Esophagus (tissue), 2 donors: ENCODE data around the gene ARHGAP22. TPM values are rescaled to one million over a fixed set of nuclear protein-coding genes. Genes with fewer than 3 reads are reported as not detected.
A peak's percentile ranks its signal among the peaks of the same experiment; 100 is the strongest.

Experiments used
- H3K27ac ChIP-seq, 2 donors: one replicate each; pipeline ENCODE4 v1.5.1; 2013; ENCODE audit warnings: low read depth in 2 of 2, mild to moderate bottlenecking in 2 of 2, inconsistent platforms in 1 of 2, low read length in 1 of 2, moderate library complexity in 1 of 2
- H3K27me3 ChIP-seq, 2 donors: one replicate each; pipeline ENCODE4 v1.6.1; 2013; ENCODE audit warnings: low read length in 2 of 2, control low read depth in 1 of 2, mild to moderate bottlenecking in 1 of 2; ENCODE audit not compliant: insufficient read depth in 2 of 2, control insufficient read depth in 1 of 2
- H3K36me3 ChIP-seq, 2 donors: one replicate each; pipeline ENCODE4 v1.6.1; 2013; ENCODE audit warnings: low read length in 1 of 2; ENCODE audit not compliant: control insufficient read depth in 2 of 2, insufficient read depth in 2 of 2
- H3K4me1 ChIP-seq, 2 donors: one replicate each; pipeline ENCODE4 v1.6.1; 2013; ENCODE audit warnings: low read length in 1 of 2; ENCODE audit not compliant: control insufficient read depth in 2 of 2, insufficient read depth in 2 of 2
- H3K4me3 ChIP-seq, 2 donors: one replicate each; pipeline ENCODE4 v1.5.1; 2013; ENCODE audit warnings: low read length in 2 of 2, mild to moderate bottlenecking in 2 of 2, low read depth in 1 of 2, moderate library complexity in 1 of 2
- H3K9me3 ChIP-seq, 2 donors: one replicate each; pipeline ENCODE4 v1.6.1; 2013; ENCODE audit warnings: mild to moderate bottlenecking in 2 of 2, low read depth in 1 of 2, low read length in 1 of 2, moderate library complexity in 1 of 2; ENCODE audit not compliant: control insufficient read depth in 2 of 2, insufficient read depth in 1 of 2
- WGBS, 2 donors: extraction: QIAGEN DNeasy Blood & Tissue Kit; methylation state at CpG; one replicate each; pipeline ENCODE4 v1.1.7; 2013; 5-methylcytosine and 5-hydroxymethylcytosine counted together
- polyA plus RNA-seq, 2 donors: library from polyadenylated mRNA; stranded (reverse); fragments of 200-250 nt; gene quantifications; one replicate each; pipeline ENCODE4 v1.2.3, GENCODE V29; 2013
- donor health status: healthy with polysubstance abuse.
- donor health status: Bipolar disorder and iron deficiency.

The ARHGAP22 gene
- polyA plus RNA-seq, 2 donors, result 1.2 to 1.6 TPM

DNA sequence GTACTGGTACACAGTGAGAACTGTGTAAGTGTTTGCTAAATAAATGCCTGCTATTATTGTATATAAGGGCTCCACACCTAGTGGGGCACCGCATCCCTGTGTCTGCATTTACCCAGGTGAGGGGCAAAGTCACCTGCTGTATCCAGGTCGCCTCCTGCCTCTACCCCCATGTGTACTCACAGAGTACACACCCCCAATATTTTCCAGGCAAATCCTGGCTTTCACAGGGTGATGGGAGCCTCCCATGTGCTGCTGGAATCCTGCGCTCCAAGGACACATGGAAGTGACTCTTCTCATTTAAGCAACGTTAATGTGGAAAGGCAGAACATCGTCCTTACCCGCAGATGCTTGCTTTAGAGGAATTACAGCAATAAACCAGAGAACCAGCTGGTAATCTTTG is 48.2 kb downstream of the ARHGAP22 start:
- Histone ChIP-seq H3K27ac (no peak overlapping the region), H3K36me3 (no peaks in the 10 kb centered on the region), H3K4me3 (no peak overlapping the region), H3K27me3 (no peaks in the 10 kb centered on the region), H3K9me3 (no peaks in the 10 kb centered on the region), H3K4me1 (no peaks in the 10 kb centered on the region)
- WGBS, 2 donors, result 82 to 94% methylated on average over 6 of the region's 6 CpGs

DNA sequence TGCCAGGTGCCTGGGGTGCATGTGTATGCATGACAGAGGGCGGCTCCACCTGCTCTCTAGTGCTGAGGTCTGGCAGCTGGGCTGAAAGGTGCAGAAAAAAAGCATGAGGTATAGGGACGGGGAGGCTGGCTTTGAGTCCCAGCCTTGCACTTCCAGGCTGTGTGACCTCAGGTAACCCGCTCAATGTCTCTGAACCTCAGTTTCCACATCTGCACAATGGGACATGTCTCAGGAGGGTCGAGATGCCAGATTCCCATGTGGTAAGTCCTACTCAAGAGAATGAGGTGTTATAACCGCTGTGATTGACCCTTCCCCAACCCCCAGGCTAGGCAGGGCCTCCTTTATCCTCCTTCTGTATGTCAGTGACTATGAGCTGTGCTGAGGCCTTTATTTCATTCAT is 48.8 kb downstream of the ARHGAP22 start:
- 85 to 88% methylated on average over 5 of the region's 5 CpGs for WGBS, 2 donors
- Histone ChIP-seq H3K9me3 (no peaks in the 10 kb centered on the region), H3K27ac (no peak overlapping the region), H3K4me1 (no peaks in the 10 kb centered on the region), H3K36me3 (no peaks in the 10 kb centered on the region), H3K4me3 (no peak overlapping the region), H3K27me3 (no peaks in the 10 kb centered on the region)

- Histone ChIP-seq H3K9me3 (no peaks in the 10 kb centered on the region), H3K36me3 (no peaks in the 10 kb centered on the region), H3K27ac (no peak overlapping the region), H3K27me3 (no peaks in the 10 kb centered on the region), H3K4me1 (no peaks in the 10 kb centered on the region), H3K4me3 (no peak overlapping the region)
- 78 to 84% methylated on average over 9 of the region's 9 CpGs for WGBS, 2 donors
These were observed 49.4 kb downstream of the ARHGAP22 start for GRCh38 chr10:48555310-48556042.

GRCh38 chr10:48554656-48555055 is 50.2 kb downstream of the ARHGAP22 start:
- Histone ChIP-seq H3K9me3 (no peaks in the 10 kb centered on the region), H3K27ac (no peak overlapping the region), H3K4me1 (no peaks in the 10 kb centered on the region), H3K36me3 (no peaks in the 10 kb centered on the region), H3K27me3 (no peaks in the 10 kb centered on the region), H3K4me3 (no peak overlapping the region)
- 39 to 57% methylated on average over 3 of the region's 3 CpGs for WGBS, 2 donors

GRCh38 chr10:48554246-48554645 is 50.6 kb downstream of the ARHGAP22 start:
- Histone ChIP-seq H3K9me3 (no peaks in the 10 kb centered on the region), H3K4me3 (no peak overlapping the region), H3K4me1 (no peaks in the 10 kb centered on the region), H3K27me3 (no peaks in the 10 kb centered on the region), H3K36me3 (no peaks in the 10 kb centered on the region), H3K27ac (no peak overlapping the region)
- WGBS, 2 donors, result 84 to 90% methylated on average over 3 of the region's 3 CpGs

DNA sequence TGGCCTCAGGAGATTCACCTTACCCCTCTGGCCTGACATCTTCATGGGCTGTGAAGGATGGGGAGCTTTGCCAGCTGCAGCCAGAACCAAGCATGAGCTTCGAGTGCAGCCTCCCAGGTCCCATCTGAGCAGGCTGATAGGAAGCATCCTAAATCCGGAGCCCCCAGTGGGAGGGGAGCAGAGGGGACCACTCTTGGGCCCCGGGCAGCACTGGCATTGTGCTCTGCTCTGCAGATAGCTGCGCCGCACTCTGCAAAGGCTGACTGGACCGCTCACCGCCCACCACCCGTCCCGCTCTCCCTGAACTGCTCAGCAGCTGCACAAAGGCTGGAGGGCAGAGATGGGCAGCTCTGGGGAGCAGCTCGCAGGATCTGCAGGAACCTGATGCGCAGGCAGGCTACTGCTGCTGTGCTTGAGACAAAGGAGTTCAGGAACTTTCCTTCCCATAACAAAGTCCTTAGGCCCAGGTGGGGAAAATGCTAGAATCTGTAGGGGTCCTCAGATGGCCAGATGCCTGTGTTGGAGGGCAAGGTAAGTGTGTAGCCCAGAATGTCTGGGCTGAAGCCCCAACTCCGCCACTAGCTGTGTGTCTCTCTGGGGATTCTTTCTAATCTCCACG is 51.8 kb downstream of the ARHGAP22 start:
- no peaks in the 10 kb centered on the region for H3K27me3 ChIP-seq
- WGBS, 2 donors, result 90 to 92% methylated on average over 13 of the region's 13 CpGs
- H3K27ac ChIP-seq, result no peak overlapping the region
- no peak overlapping the region for H3K4me3 ChIP-seq
- no peaks in the 10 kb centered on the region for H3K9me3 ChIP-seq
- no peaks in the 10 kb centered on the region for H3K36me3 ChIP-seq
- H3K4me1 ChIP-seq, result no peaks in the 10 kb centered on the region

- peak overlapping the region in 1 of 2 donors; percentile 22 for H3K27ac ChIP-seq
- 39 to 43% methylated on average over 7 of the region's 7 CpGs for WGBS, 2 donors
- no peaks in the 10 kb centered on the region for H3K4me1 ChIP-seq
- no peak overlapping the region for H3K4me3 ChIP-seq
- H3K27me3 ChIP-seq, result no peaks in the 10 kb centered on the region
- H3K36me3 ChIP-seq, result no peaks in the 10 kb centered on the region
- H3K9me3 ChIP-seq, result no peaks in the 10 kb centered on the region
These were observed 52.8 kb downstream of the ARHGAP22 start for GRCh38 chr10:48551861-48552591.

- 65 to 83% methylated on average over 3 of the region's 3 CpGs for WGBS, 2 donors
- H3K36me3 ChIP-seq, result no peaks in the 10 kb centered on the region
- H3K27ac ChIP-seq, result no peak overlapping the region
- no peaks in the 10 kb centered on the region for H3K27me3 ChIP-seq
- H3K4me3 ChIP-seq, result no peak overlapping the region
- H3K4me1 ChIP-seq, result no peaks in the 10 kb centered on the region
- no peaks in the 10 kb centered on the region for H3K9me3 ChIP-seq
These were observed 53.9 kb downstream of the ARHGAP22 start for GRCh38 chr10:48550977-48551376.

DNA sequence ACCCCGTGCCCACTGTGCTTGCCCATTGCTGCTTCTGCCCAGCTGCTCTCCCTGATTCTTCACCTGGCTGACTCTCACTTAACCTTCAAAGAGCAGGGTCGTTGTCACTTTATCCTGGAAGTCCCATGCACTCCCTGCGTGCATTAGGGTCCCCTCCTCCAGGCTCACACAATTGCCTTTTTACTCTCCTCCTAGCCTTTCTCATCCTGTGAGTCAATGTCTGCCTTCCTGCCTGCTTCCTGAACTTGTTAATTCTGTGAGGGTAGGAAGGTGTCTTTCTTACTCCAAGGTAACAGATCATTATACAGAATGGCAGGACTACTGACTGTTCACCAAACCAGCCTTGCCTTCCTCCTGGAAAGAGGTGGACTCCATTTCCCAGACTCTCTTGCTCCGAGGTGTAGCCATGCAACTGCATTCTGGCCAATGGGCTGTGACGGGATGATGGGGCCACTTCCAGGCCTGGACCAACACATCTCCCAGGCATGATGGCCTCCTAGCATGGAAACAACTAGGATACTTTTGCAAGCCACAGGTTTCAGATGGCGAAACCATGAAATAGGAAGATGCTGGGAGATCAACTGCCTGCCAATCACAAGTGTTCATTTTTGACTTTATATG is 54.7 kb downstream of the ARHGAP22 start:
- WGBS, 2 donors, result 85 to 91% methylated on average over 6 of the region's 6 CpGs
- no peaks in the 10 kb centered on the region for H3K9me3 ChIP-seq
- no peaks in the 10 kb centered on the region for H3K4me1 ChIP-seq
- no peak overlapping the region for H3K4me3 ChIP-seq
- H3K27me3 ChIP-seq, result no peaks in the 10 kb centered on the region
- H3K27ac ChIP-seq, result no peak overlapping the region
- no peaks in the 10 kb centered on the region for H3K36me3 ChIP-seq
